NCI-H510A treated with DMSO at 0.1 percent for 48 hours (cell line): Measurements from ENCODE around the gene SERPINI1.
A peak's percentile ranks its signal among the peaks of the same experiment; 100 is the strongest.

Experiments used
- DNase-seq: peaks from one replicate; lab custom pipeline; 2025; lab: John Stamatoyannopoulos, UW

The SERPINI1 gene, protein sequence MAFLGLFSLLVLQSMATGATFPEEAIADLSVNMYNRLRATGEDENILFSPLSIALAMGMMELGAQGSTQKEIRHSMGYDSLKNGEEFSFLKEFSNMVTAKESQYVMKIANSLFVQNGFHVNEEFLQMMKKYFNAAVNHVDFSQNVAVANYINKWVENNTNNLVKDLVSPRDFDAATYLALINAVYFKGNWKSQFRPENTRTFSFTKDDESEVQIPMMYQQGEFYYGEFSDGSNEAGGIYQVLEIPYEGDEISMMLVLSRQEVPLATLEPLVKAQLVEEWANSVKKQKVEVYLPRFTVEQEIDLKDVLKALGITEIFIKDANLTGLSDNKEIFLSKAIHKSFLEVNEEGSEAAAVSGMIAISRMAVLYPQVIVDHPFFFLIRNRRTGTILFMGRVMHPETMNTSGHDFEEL

GRCh38 chr3:167735233-167736138 is at the start of gene SERPINI1:
SERPINI1 (plus strand) TSS chr3:167735721; CDS start chr3:167789129, 53,408 bp downstream.
- DNase-seq: peak; percentile 92

DNA sequence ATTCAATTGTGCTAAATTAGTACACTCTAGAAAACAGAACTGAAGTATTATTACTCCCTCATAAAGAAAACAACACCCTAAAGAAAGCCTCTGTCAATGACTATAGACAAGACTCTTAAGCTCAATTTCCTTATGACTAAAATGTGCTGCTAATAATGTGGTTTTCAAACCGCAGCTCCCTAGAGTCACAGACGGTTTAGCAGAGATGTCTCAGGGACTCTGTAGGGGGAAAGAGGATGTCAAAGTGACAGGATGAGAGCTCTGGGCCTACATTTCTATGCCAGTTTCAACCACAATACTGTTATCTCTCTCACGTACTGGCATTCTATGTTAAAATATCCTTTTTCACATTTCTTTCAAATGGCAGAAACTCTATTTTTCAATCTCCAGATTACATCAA is 44.2 kb upstream of the SERPINI1 start:
- DNase-seq: no peak

DNA sequence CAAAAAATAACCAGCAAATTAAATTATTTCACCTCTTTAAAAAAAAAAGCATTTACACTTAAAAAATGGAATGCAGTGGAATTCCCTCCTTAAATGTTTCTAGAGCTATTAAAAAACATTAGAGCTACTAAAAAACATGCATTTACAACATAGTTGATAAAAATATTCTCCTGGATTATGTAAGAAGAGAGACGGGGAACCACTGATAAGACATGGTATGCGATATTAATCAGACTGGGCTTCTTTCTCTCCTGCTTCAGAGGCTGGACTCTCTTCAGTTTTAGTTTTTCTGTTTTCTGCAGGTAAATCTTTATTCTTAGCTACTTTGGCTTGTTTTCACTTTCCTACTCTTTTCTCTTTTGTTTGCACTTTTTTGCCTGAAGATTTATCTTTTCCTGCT is 41.4 kb upstream of the SERPINI1 start:
- no peak for DNase-seq

DNA sequence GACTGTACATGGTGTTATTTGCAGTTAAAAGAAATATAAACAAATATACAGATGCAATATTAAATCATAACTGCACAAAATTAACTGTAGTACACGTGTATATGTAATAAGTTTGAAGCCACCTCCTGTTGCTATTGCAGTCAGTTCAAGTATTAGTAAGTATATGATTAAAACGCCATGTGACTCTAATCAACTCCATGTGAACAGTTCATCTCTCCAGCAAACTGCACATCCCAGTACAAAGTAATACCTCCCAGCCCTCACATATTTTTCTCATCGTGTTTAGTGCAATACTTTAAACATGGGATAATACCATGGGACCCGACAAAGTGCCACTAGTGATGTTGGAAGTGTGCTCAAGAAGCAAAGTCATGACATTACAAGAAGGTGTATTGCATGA is 35.5 kb upstream of the SERPINI1 start:
- DNase-seq: no peak

GRCh38 chr3:167700926-167701325 is 34.6 kb upstream of the SERPINI1 start:
- no peak for DNase-seq

GRCh38 chr3:167705840-167706239 is 29.7 kb upstream of the SERPINI1 start:
- DNase-seq: no peak

DNA sequence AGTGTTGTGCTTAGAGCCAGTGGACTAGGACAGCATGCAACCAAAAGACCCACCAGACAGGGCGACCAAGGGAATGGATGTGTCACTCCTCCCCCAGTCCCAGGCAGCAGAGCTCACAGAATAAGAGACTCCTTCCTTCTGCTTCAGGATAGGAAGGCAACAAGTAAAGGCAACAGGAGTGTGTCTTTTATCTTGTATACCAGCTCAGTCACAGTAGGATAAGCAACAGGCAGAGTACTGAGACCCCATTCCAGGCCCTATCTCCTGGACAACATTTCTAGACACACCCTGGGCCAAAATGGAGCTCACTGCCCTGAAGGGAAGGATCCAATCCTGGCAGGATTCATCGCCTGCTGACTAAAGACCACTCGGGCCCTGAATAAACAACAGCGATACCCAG is 25.8 kb upstream of the SERPINI1 start:
- no peak for DNase-seq

DNA sequence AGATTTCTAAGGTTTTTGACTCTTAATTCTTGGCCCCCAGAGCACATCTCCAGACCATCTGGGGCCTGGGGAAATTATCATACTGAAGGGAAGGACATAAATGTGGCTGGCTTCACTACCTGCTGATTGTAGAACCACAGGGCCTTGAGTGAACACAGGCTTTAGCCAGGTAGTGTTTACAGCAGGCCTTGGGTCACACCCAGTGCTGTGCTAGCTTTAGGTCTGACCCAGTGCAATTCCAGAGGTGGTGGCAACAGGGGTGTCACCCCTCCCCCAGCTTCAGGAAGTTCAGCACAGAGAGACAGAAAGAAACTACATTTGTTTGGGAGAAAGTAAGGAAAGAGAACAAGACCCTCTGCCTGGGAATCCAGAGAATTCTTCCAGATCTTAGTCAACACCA is 25.0 kb upstream of the SERPINI1 start:
- no peak for DNase-seq

DNA sequence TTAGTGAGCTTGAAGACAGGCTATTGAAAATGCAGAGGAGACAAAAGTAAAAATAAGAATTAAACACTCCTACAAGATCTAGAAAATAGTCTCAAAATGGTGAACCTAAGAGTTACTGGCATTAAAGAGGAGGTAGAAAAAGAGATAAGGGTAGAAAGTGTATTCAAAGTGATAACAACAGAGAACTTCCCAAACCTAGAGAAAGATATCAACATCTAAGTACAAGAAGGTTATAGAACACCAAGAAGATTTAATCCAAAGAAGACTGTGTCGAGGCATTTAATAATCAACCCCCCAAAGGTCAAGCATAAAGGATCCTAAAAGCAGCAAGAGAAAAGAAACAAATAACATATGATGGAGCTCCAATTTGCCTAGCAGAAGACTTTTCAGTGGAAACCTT is 24.1 kb upstream of the SERPINI1 start:
- no peak for DNase-seq

GRCh38 chr3:167712445-167712844 is 23.1 kb upstream of the SERPINI1 start:
- no peak for DNase-seq

DNA sequence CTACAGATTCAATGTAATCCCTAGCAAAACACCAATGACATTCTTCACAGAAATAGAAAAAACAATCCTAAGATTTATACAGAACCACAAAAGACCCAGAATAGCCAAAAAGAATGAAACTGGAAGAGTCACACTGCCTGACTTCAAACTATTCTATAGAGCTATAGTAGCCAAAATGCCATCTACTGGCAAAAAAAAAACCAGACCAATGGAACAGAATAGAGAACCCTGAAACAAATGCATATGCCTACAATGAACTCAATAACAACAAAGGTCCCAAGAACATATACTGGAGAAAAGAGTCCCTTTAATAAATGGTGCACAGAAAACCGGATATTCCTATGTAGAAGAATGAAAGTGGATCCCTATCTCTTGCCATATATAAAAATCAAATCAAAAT is 20.6 kb upstream of the SERPINI1 start:
- no peak for DNase-seq

GRCh38 chr3:167716920-167717319 is 18.6 kb upstream of the SERPINI1 start:
- peak; percentile 47 for DNase-seq

- DNase-seq: no peak
Observed at GRCh38 chr3:167718582-167718981, 16.9 kb upstream of the SERPINI1 start.

- DNase-seq: no peak
Observed at GRCh38 chr3:167723025-167723512, 12.5 kb upstream of the SERPINI1 start.

- no peak for DNase-seq
Observed at GRCh38 chr3:167723872-167724271, 11.6 kb upstream of the SERPINI1 start.

GRCh38 chr3:167728176-167728575 is 7.3 kb upstream of the SERPINI1 start:
- DNase-seq: no peak

- no peak for DNase-seq
Observed at GRCh38 chr3:167728632-167729323, 6.7 kb upstream of the SERPINI1 start.

DNA sequence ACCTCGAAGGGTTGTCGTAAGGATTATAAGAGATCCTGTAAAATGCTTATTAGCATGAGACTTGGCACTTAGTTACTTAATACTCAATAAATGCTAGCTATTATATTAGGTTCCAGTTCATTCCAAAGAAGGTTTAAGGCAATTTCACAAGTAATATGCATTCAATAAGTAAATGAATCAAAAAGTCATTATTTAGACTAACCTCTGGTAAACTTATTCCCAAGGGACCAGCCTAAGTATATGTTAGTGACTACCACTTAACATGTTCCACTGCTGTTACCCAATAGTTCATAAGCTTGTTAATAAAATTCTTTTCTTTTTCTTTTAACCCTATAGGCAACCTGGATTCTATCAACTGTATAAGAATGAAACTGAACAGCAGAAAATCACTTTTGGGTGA is 5.9 kb upstream of the SERPINI1 start:
- DNase-seq: no peak

DNA sequence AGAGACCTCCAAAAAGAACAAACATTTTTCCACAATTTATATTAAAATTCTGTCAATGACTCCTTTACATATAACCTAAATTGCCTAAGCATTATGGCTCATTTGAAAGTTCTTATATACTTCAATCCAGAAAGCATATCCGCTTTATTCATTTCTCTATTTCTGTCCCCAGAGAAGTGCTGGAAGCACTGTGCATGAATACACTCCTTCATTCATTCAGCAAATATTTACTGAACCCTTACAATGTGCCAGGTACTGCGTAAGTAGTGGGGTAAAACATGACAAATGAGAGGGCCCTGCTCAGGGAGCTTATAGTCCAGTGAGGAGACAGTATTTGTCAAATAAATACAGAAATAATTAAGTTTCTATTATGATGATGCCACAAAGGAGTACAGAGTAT is 4.1 kb upstream of the SERPINI1 start:
- DNase-seq: no peak

DNA sequence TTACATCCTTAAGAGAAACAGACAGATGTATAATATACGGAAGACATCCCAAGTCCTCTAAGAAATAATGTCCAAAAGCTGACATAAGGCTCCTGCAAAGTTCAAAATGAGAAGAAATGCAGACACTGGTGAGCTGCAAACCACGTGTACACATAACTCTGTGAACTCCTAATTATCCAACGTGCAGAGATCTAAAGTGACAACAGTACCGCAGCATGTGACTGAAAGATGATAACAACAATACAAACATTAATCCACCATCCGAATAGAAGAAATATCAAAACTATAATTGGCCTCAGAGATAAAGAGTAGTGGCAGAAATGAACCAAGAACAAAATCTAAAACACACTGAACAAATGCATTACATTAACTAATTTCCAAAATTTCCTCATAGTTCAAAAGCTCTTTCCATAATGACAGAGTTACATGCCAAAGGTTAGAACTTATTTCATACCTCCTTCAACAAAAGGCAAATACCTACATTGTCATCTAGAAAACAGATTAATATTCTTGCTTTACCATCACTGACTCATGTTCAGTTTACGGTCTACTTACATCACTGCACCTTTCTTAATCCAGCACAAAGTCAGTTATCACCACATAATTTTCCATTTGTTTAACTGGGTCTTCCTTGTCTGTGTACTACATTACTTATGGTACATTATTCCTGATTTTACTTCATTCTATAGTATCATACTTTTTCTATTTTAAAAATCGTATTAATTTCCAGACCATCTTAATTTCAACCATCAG is 3.0 kb upstream of the SERPINI1 start:
- DNase-seq: no peak

DNA sequence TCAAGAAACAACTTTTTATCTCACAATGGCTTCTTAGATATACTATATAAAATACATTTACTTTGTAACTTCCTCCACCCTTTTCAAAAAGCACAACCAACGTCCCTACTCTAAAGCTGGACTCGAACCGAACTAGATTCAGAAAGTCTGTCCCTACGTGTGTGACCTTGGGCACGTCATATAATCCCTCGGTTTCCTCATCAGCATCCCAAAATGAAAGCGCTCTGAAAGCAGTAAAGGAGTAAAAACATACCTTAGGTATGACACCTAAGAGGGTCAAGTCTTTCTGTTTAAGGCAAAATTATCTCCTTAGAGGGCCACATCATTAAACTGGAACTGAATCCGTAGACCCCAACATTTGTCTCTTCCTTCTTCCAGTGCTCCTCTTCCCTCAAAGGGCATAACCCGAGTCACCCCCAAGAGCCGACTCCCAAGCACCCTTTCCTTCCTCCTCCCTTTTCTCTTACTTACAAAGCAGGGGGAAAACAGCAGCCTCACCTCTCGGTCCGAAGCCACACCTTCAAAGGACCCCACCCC is 1.5 kb upstream of the SERPINI1 start:
- DNase-seq: no peak
